GM19025 (cell line): ENCODE data around the gene CD47.

Experiments
- ATAC-seq: cut with Tn5 transposase; IDR thresholded peaks from one replicate; pipeline ENCODE4 v1.9.1; 2021; ENCODE audit warnings: mild to moderate bottlenecking, low read depth, moderate library complexity; ENCODE audit not compliant: unreplicated experiment

The CD47 gene

GRCh38 chr3:108060331-108060730, 30.5 kb downstream of the CD47 start:
- no peak for ATAC-seq

DNA sequence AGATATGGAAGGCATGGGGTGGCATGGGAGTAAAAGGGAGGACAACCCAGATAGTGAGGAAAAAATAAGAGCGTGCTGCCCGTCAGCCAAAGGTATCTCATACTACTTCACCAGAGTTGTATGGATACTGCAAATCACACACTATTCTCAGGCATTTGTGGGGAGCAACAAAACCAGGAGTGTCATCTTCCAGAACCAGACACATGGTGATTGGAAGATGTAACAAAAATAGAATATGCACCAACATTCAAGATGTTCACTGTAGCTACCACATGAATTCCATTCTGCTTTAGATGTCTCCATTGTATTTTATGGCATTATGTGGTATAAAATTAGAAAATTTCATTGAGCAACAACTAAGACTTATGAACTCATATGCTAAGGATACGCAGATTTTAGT, 34.9 kb downstream of the CD47 start:
- no peak for ATAC-seq

DNA sequence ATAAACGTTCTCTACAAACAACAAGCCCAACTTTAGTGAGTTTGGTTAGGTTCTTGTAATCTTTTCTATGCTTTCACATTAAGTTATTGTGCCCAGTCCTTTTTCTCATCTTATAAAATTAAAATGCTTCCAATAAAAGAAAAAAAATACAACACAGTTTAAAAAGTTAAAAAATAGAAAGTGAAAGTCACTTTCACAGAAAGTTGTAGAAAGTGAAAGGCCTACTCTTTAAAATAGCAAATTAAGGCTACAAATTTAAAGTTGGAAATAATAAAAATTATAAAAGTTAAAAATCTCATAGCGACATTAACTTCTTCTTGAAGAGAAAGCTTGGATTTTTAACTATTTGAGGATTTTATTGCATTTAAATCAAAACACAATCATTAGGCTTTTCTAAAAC, 35.9 kb downstream of the CD47 start:
- no peak for ATAC-seq

- ATAC-seq, result no peak
Measured at GRCh38 chr3:108053483-108053882, 37.3 kb downstream of the CD47 start.

DNA sequence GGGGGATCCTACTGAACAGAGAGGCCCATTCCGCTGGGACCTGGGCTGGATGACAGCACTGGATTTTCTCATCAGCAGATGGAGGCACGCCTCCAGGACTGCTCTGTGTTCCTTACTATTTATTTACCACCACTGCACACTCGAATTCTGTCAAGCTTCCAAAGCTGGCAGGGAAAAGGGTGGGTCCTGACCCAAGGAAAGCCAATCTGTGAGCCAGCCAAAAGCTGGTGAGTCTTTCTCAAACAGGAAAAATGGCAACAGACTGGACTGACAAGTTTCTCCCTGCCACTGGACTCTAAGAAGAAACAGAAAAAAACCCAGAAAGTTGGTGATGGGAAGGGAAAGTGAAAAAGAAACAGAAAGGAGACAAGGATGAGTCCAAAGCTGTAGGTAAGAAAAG, 37.8 kb downstream of the CD47 start:
- ATAC-seq, result no peak

GRCh38 chr3:108051005-108051404, 39.8 kb downstream of the CD47 start:
- ATAC-seq, result no peak

DNA sequence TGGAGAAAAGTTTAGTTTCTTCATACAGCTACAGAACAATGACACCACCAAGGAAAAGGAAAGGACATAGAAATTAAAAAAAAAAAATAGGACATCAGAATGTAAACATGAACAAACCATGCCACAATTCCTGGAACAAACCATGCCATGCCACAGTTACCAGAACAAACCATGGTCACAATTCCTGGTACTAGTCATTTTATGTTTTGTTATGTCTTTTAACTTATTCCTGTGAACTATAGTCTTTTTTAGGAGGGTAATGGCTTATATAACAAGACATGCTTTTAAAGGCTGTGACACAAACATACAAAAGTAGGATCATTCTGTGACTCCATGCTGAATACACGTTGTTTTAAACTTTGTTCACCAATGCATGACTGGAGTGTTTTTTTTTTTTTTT, 42.8 kb downstream of the CD47 start:
- ATAC-seq, result no peak

- ATAC-seq, result no peak
Measured at GRCh38 chr3:108046247-108046646, 44.6 kb downstream of the CD47 start.

DNA sequence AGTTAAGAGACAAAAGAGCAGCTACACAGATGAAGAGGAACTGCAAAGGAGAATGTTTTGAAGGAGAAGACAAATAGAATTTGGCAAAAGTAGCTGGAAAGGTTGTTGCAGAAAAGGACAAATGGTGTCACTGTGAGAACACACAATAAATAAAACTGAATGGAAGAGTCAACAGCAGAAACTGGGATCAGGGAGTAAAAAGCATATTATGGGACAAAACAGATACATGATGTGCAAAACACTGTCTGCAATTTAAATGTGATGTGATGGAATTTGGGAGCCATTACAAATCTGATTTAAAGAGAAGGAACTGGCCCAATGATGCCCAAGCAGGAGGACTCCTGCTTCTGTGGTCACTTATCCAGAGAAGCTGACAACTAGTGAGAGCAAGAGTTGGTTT, 46.1 kb downstream of the CD47 start:
- no peak for ATAC-seq

DNA sequence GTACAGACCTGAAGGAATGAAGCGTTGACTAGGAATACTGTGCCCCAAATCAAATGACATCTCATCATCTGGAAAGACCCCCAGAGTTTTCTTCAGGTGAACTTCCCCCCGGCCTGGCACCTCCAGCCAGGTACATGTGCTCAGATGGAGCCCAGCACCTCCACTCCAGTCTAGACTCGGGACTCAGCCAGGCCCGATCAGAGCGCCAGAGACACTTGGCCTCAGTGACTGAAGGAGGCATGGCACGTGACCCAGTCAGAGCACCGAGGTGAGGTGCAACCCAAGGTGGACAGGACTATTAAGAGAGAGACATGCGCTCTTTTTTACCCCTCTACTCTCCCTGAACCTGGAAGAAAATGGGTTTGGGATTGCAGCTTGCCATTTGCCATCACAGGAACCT, 48.5 kb downstream of the CD47 start:
- ATAC-seq, result no peak

DNA sequence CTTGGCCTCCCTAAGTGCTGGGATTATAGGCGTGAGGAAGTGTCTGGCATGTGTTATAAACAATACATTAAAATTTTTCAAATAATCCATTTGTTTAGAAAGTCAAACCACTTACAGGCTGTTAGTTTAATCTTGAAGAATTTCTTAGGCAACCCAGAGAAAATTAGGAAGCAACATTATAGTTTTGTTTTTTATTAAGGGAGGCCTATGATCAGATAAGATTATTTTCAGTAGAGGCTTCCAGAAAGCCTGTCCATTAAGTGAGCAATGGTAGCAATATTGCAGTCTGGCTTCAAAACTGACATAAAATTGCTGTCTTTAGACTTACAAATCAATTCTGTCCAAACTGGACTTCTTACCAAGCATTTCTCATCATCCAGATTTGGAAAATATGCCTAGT, 49.6 kb downstream of the CD47 start:
- ATAC-seq, result no peak

DNA sequence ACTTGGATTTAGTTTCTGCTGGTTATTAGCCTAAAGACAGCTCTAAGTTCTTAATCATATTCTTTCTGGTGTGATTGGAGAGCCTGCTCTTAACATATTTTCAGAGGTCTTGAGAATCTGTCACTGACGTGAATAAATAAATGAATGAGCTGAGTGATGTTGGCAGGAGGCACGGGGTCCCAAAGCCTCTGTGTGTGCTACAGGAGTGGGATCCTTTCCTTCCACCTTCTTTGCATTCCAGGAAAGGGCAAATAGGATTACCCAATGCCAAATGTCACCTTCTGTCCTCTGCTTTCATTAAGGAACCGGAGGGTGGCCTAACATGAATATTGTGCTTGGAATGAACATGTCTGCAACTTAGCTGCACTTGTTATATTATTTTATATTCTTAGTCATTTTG, 53.1 kb downstream of the CD47 start:
- ATAC-seq, result no peak

DNA sequence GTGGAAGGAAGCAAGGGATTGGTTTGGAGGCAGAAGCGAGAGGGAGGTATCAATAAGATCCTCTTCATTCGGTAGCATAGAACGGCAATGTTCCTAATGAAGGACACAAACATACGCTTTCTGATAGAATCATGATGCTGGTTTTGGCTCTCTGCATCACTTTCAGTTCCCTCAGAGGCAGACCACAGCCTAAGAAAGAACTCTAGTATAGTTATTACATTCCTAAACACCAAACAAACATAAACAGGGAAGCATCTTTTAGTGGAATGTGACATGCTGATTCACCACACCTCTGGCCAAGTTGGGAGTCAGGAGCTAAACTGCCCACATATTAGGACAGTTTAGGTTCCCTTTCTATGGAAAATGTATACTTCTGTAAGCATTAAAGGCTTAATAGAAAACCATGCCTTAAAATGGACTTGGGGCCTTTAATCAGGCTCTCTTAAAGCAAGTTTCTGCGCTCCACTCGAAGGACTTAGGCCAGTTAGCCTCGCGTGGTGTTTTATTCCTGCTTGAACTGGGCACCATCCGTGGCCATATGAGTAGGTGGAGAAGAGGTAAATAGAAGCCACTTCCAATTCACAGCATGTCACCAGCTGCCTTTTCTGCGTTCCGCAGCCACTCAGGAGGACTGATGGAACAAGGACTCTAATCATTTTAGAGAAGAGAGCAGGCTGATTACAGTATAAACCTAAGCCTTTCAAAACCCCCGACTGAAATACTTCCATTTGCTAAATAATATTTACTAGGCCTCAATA, 53.7 kb downstream of the CD47 start:
- ATAC-seq, result no peak

GRCh38 chr3:108036401-108036800, 54.4 kb downstream of the CD47 start:
- no peak for ATAC-seq

DNA sequence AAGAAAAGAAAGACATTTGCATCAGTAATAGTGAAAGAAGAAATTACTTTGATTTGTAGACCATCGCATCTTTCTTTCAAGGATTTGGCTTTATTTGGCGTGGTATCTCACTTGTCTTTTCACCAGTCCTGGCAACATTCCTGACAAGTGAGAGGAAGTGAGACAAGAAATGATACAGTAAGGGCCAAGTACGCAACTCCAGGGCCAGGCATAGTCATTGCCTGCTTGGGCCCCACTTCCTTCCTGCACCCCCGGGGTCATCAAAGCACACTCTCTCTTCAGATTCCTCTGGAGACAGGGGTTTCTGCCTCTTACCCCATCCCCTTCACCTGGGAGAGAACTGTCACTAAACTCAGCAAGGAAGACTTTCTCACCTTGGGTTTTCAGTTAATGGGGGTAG, 55.1 kb downstream of the CD47 start:
- no peak for ATAC-seq

DNA sequence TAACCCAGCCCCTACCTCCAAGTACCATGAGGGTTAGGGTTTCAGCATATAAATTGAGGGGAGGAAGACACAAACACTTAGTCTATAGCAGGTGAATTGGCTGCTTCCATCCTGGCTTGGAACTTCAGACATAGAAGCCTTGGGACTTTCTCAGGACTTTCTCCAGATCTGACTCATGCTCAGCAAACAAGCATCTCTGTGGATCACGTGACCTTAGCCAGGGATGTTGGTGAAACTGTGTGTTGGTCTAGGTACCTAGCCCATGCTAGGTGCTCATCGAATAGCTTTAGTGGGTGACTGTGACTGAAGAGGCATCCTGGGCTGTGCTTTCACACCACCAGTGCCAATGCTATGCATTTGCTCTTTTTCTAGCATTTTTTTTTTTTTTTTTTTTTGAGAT, 58.9 kb downstream of the CD47 start:
- no peak for ATAC-seq

- no peak for ATAC-seq
Measured at GRCh38 chr3:108030960-108031359, 59.9 kb downstream of the CD47 start.

GRCh38 chr3:108029466-108029865, 61.4 kb downstream of the CD47 start:
- ATAC-seq, result no peak

DNA sequence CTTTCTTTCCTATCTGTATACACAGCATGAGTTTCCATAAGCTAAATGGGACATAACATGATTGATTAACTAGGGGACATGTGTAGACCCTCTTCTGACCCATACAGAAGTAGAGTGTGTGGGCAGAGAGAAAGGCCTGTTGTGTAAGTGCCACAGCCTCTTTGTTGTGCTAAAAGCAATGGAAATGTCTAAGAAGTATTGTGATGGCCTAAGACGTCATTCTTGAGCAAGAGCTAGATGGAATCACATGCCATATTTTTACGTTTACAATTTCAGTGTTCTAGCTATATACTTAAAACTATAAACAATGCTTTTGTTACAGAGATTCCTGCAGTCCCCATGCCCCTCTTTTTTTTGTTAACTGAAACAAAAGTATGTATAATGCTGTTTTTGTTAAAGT, 61.9 kb downstream of the CD47 start:
- ATAC-seq, result no peak

DNA sequence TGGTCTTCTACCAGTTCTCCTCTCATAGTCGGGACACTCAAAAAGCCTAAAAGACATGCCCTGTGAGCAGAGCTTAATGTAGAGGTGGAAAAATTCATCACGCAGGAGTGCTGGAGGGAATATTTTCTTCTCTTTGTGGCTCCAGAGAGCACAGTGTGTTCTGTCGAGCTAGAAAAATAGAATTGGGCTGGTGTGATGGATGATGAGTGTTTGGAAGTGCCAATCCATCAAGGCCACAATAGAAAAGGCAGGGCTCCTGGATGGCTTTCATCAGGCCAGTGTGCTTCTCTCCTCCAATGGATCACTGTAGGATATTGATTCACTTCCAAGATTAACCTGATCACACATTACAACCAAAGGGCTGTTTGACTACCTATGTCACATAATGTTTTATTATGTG, 65.7 kb downstream of the CD47 start:
- no peak for ATAC-seq

DNA sequence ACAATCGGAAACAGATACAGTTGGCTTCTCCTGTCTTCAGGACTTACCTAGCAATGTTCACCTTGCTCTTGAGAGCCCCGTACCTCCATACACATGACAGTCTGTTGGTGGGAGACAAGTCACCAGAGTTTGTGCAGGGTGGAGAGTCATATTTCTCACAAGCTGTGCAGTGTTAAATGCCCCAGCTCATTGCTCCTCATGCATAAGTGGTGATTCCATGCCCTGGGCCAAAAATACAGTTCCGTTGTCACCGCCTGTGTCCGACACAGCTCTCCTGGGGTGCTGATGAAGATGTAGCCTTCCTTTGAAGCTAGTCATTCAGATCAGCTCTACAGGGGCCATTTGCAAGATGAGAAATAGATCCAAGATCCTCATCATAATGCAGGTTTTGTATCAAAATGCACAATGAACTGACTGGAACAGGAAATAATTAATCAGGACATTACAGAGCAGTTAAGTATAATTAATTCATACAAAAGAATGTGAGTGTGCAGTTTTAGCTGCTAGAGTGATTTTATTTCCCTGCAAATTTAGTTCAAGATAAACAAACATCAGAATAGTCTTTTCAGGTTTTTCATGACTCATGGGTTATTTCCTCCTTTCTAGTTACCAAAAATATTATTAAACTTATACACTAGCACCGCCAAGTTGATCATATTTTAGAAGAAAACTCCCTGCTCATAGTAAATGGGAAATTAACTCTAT, 66.5 kb downstream of the CD47 start:
- no peak for ATAC-seq
